ENCODE measurements around the gene ADM5. TPM values are rescaled to one million over a fixed set of nuclear protein-coding genes. Genes with fewer than 3 reads are reported as not detected.

Gene ADM5, protein sequence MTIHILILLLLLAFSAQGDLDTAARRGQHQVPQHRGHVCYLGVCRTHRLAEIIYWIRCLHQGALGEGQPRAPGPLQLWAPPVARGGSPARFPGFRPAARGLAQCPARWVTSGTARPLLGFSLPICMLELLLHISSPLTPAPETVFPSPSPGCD
- polyA plus RNA-seq (2014; cell fraction: cytosol; rRNA removed) = 5.0 and 5.4 TPM in 2 replicates
- 48.1 and 54.9 TPM in 2 replicates for polyA plus RNA-seq (2014; cell fraction: nucleus; rRNA removed)

DNA sequence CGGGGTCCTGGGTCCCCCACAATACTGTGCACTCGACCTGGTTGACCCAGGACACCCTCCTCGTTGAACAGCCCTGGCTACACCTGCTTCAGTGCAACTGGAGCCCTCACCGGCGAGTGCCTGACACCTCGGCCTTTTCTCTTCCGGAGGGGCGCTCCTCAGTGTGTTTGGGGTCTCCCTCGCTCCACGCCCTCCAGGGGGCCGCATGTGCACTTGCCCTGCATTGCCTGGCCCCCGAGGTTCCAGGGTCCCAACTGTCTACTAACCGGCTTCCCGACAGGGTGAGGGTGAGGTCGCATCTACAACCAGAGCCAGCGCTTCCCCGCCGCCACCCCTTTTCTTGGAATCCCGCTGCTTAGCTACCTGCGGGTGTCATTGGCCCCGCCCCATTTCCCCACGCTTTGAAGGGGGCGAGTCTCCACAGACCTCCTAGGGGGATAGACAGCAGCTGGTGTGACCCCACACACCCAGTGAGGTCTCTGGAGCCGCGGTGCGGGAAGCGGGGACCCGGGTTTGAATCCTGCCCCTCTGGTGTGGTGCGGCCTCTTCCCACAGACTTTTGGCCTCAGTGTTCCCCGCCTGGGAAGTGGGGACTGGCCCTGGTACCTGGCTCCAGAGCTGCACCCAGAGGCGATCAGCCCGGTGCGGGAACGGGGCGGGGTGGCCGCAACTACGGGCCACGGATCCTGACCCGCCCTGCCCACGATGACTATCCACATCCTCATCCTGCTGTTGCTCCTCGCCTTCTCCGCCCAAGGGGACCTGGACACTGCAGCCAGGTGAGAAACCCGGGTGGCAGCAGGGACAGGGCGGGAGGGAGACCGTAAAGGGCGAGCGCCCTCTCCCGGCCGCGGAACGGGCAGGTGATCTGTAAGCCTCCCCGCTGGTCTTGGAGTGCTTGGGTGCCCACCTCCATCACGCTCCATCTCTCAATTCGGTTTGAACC, at the start of gene ADM5:
Gene ADM5, plus strand, starts transcription at position 462 of the 946 bp plus-strand sequence. Its CDS starts 244 bp downstream, at position 706.
- DNase-seq (ENCODE audit: low spot score) = no peak

- peak; percentile 98 for DNase-seq (ENCODE audit: low spot score)
Observed at GRCh38 chr19:49640113-49640898, 49.1 kb upstream of the ADM5 start, which contains the start of gene RRAS. Gene RRAS, minus strand, starts transcription at chr19:49640143. Its CDS starts 45 bp downstream, at chr19:49640098.

- peak; percentile 97 for DNase-seq (ENCODE audit: low spot score)
Observed at GRCh38 chr19:49641688-49642491, 47.5 kb upstream of the ADM5 start, which contains the start of gene SCAF1. Gene SCAF1, plus strand, starts transcription at chr19:49642209. Its CDS starts 2,818 bp downstream, at chr19:49645027.

GRCh38 chr19:49642492-49643035, 46.8 kb upstream of the ADM5 start:
- DNase-seq (ENCODE audit: low spot score) = peak; percentile 77

DNA sequence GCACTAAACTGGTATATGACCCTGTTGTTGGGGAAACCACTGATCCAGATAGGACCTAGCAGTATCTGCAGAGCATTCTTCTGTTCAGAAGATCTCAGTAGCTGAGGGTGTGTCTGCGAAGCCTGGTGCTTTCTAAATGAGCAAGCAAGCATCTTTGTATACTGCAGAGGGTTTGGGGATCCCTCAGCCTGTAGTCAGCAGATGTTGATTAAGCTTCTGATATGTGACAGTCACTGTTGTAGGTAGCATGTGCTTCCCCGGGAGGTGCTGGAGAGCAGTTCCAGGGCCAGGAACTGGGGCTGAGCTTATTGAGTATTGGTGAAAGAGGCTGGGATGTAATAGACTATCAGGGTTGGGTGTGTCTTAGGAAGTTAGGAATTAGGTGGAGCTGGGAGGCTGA, 45.9 kb upstream of the ADM5 start:
- no peak for DNase-seq (ENCODE audit: low spot score)

GRCh38 chr19:49645592-49645991, 43.8 kb upstream of the ADM5 start:
- no peak for DNase-seq (ENCODE audit: low spot score)

DNA sequence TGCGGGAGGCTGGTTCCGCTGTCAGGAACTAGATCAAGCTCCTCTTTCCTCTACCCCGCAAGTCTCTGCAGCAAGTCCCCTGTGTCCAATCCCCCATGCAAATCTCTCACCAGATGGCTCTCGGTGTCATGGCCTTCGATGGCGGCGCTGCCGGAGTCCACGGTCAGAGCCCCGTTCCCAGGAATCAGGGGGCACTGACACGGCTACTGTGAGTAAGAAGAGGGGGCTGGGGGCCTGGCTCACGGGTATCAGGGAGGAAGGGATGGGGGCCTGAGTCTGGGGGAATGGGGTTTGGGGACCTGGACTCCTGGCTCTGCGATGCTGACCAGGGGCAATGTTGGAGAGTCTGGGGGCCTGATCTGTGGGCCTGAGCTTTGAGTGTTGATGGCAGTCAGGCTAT, 43.4 kb upstream of the ADM5 start:
- no peak for DNase-seq (ENCODE audit: low spot score)

DNA sequence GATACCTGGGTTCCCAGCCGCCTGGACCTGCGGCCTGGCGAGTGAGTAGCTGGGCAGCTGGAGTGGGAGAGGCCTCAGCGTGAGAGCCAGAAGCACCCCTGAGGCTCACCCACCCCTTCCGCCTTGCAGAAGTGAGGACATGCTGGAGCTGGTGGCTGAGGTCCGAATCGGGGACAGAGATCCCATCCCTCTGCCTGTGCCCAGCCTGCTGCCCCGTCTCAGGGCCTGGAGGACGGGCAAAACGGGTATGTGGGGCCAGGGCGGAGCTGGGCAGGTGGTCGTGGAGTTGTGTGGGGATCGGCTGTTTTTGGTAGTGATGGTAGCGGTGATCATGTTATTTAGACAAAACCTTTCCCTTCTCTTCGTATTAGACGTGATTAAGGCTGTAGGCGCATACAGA, 42.8 kb upstream of the ADM5 start:
- no peak for DNase-seq (ENCODE audit: low spot score)

GRCh38 chr19:49651029-49651819, 38.2 kb upstream of the ADM5 start:
- DNase-seq (ENCODE audit: low spot score) = no peak

- no peak for DNase-seq (ENCODE audit: low spot score)
Observed at GRCh38 chr19:49651820-49652550, 37.4 kb upstream of the ADM5 start.

- no peak for DNase-seq (ENCODE audit: low spot score)
Observed at GRCh38 chr19:49652551-49653465, 36.6 kb upstream of the ADM5 start.

GRCh38 chr19:49653466-49653806, 36.0 kb upstream of the ADM5 start:
- DNase-seq (ENCODE audit: low spot score) = no peak

DNA sequence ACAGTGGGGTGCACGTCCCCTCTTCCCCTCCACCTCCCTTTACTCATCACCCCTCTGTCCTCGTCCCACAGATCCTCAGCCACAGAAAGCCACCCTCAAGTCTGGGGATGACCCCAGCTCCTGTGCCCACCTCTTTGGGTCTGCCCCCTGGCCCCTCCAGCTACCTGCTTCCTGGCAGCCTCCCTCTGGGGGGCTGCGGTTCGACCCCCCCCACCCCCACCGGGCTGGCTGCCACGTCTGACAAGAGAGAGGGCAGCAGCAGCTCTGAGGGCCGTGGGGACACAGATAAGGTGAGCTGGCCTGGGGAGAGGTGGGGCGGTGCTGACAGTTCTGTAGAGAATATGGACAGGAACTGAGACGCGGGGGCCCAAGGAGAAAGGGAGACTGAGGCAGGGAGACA, 34.8 kb upstream of the ADM5 start:
- DNase-seq (ENCODE audit: low spot score) = no peak

GRCh38 chr19:49655570-49656455, 33.6 kb upstream of the ADM5 start:
- DNase-seq (ENCODE audit: low spot score) = no peak

GRCh38 chr19:49656456-49657109, 32.8 kb upstream of the ADM5 start:
- DNase-seq (ENCODE audit: low spot score) = no peak

DNA sequence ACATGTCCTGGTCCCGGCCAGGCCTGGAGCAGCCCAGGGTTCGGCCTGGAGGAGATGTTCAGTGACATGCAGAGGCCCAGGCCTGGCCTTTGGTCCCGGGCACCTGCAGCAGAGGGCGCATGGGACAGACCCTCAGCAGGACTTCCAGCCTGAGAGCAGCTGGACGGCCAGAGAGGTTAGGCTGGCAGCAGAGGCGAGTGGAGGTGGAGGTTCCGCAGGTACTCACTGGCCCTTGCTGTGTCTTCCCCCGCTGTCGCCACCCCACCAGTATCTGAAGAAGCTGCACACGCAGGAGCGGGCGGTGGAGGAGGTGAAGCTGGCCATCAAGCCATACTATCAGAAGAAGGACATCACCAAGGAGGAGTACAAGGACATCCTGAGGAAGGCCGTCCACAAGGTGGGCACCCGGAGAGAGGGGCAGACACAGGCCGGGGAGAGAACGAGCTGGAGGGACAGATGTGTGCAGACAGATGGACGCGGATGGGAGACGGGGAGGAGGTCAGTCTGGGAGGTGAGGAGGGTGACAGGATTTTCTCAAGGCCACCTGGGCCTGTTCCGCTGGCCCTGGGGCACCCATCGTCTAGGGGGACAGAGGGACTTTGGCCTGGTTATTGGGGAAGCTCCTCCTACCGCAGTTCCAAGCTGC, 31.8 kb upstream of the ADM5 start:
- DNase-seq (ENCODE audit: low spot score) = no peak
